Testis (tissue), 3 donors: ENCODE data around the gene DTHD1. TPM values are rescaled to one million over a fixed set of nuclear protein-coding genes. Genes with fewer than 3 reads are reported as not detected.

Experiments used
- DNase-seq: peaks from one replicate; pipeline ENCODE4 v3.0.0-alpha.2; 2019
- H3K27ac ChIP-seq, 2 donors: fragments of 200-600 bp; sonication (generic); one replicate each; pipeline ENCODE4 v1.5.1; 2019
- H3K27me3 ChIP-seq: fragments of 200-600 bp; sonication (generic); one replicate; pipeline ENCODE4 v1.5.1; 2019
- H3K36me3 ChIP-seq: fragments of 200-600 bp; sonication (generic); one replicate; pipeline ENCODE4 v1.5.1; 2017; ENCODE audit warnings: low read depth; ENCODE audit errors: missing control alignments
- H3K4me1 ChIP-seq: fragments of 200-600 bp; sonication (generic); one replicate; pipeline ENCODE4 v1.5.1; 2019
- H3K4me3 ChIP-seq, 2 donors: fragments of 200-600 bp; sonication (generic); one replicate each; pipeline ENCODE4 v1.5.1; 2017 to 2019
- H3K9me3 ChIP-seq: fragments of 200-600 bp; sonication (generic); one replicate; pipeline ENCODE4 v1.5.1; 2017
- POLR2A ChIP-seq: fragments of 450-650 bp; IDR thresholded peaks from one replicate; pipeline ENCODE4 v1.6.1; 2017; ENCODE audit warnings: antibody characterized with exemption, mild to moderate bottlenecking, moderate library complexity
- WGBS, 2 donors: methylation state at CpG; one replicate each; pipeline ENCODE4 v1.1.5; 2018; 5-methylcytosine and 5-hydroxymethylcytosine counted together
- intact Hi-C: fragments of 100-400 bp; cut with DNase I; formaldehyde crosslinking; loops from one replicate; pipeline ENCODE4 v1.15.1; 2023; ENCODE audit warnings: low total_unique reads
- polyA plus RNA-seq: library from polyadenylated mRNA; stranded (reverse); fragments of 350-450 nt; fragmentation: Illumina TruSeq; extraction: RNeasy Lipid Tissue Mini Kit (QIAGEN cat#74804); gene quantifications from one replicate; pipeline ENCODE4 v1.2.3, GENCODE V29; 2014; ENCODE audit warnings: low read depth, low replicate concordance; ENCODE audit not compliant: insufficient read depth
- total RNA-seq, 2 donors: library from RNA; depleted of rRNA; stranded (reverse); fragments of >200 nt; gene quantifications; one replicate each; pipeline ENCODE4 v1.2.3, GENCODE V29; 2016
- TF ChIP-seq, protein P1 (sequence below), 3 experiments: fragments of 450-650 bp in 2 of 3; fragments of 200-600 bp in 1 of 3; sonication (generic) in 1 of 3; IDR thresholded peaks; one replicate each; pipeline ENCODE4 v1.5.1; 2016 to 2019; ENCODE audit warnings: antibody characterized with exemption in 3 of 3, mild to moderate bottlenecking in 2 of 3, moderate library complexity in 1 of 3

DTHD1 gene
- total and polyA plus RNA-seq, 3 donors from 2014 or later = 1.0 to 5.8 (median 4.3) TPM

GRCh38 chr4:36337665-36338185 is 56.3 kb downstream of the DTHD1 start:
- Histone ChIP-seq H3K27me3 (no peaks in the 10 kb centered on the region), H3K27ac (no peak overlapping the region), H3K4me3 (no peak overlapping the region), H3K4me1 (no peaks in the 10 kb centered on the region), H3K36me3 (no peaks in the 10 kb centered on the region), H3K9me3 (no peaks in the 10 kb centered on the region)
- 12 to 30% methylated on average over 1 of the region's 1 CpG for WGBS, 2 donors
- no peak for DNase-seq
- intact Hi-C loops = no loop called here
- TF ChIP-seq, protein P1, sequence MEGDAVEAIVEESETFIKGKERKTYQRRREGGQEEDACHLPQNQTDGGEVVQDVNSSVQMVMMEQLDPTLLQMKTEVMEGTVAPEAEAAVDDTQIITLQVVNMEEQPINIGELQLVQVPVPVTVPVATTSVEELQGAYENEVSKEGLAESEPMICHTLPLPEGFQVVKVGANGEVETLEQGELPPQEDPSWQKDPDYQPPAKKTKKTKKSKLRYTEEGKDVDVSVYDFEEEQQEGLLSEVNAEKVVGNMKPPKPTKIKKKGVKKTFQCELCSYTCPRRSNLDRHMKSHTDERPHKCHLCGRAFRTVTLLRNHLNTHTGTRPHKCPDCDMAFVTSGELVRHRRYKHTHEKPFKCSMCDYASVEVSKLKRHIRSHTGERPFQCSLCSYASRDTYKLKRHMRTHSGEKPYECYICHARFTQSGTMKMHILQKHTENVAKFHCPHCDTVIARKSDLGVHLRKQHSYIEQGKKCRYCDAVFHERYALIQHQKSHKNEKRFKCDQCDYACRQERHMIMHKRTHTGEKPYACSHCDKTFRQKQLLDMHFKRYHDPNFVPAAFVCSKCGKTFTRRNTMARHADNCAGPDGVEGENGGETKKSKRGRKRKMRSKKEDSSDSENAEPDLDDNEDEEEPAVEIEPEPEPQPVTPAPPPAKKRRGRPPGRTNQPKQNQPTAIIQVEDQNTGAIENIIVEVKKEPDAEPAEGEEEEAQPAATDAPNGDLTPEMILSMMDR (IDR thresholded peaks at IDR 0.05) = no peak
- TF ChIP-seq POLR2A = no peak

DNA sequence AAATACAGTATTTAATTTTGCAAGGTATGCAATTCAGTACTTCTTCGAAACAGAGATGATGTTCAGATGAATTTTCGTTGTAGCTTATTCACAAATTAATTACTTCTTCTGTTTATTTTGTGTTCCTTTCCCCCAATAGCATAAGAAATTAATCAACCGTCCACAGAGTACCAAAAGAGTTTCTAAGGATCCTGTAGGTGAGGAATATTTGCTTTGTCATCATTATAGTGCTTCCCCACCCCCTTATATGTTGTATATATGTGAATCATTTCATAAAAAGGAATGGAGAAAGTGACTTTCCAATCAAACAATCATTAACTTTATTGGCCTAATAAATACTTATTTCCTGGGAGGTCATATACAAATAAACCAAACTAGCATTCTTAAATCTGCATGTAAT is 57.6 kb downstream of the DTHD1 start:
- Histone ChIP-seq H3K4me3 (no peak overlapping the region), H3K27me3 (no peaks in the 10 kb centered on the region), H3K9me3 (no peaks in the 10 kb centered on the region), H3K27ac (no peak overlapping the region), H3K36me3 (no peaks in the 10 kb centered on the region), H3K4me1 (no peaks in the 10 kb centered on the region)
- DNase-seq = no peak
- TF ChIP-seq POLR2A = no peak
- intact Hi-C loops = no loop called here
- WGBS, 2 donors = 60 to 89% methylated on average over 3 of the region's 3 CpGs

- no peak overlapping the region for H3K4me3 ChIP-seq
- no peaks in the 10 kb centered on the region for H3K36me3 ChIP-seq
- DNase-seq = no peak
- no peaks in the 10 kb centered on the region for H3K9me3 ChIP-seq
- H3K27me3 ChIP-seq = no peaks in the 10 kb centered on the region
- WGBS, 2 donors = 91 to 93% methylated on average over 6 of the region's 6 CpGs
- no peaks in the 10 kb centered on the region for H3K4me1 ChIP-seq
- intact Hi-C loops = no loop called here
- no peak overlapping the region for H3K27ac ChIP-seq
- TF ChIP-seq, protein P1 (IDR thresholded peaks at IDR 0.05) = no peak
- TF ChIP-seq POLR2A = no peak
Observed at GRCh38 chr4:36341936-36342335, 60.5 kb downstream of the DTHD1 start.

GRCh38 chr4:36343501-36344175 is 62.2 kb downstream of the DTHD1 start:
- H3K4me1 ChIP-seq = no peaks in the 10 kb centered on the region
- no peaks in the 10 kb centered on the region for H3K9me3 ChIP-seq
- no peak overlapping the region for H3K4me3 ChIP-seq
- H3K27me3 ChIP-seq = no peaks in the 10 kb centered on the region
- H3K36me3 ChIP-seq = no peaks in the 10 kb centered on the region
- TF ChIP-seq, protein P1 (IDR thresholded peaks at IDR 0.05) = no peak
- TF ChIP-seq POLR2A = no peak
- intact Hi-C loops = no loop called here
- no peak for DNase-seq
- no peak overlapping the region for H3K27ac ChIP-seq
- WGBS, 2 donors = 56 to 80% methylated on average over 12 of the region's 12 CpGs

DNA sequence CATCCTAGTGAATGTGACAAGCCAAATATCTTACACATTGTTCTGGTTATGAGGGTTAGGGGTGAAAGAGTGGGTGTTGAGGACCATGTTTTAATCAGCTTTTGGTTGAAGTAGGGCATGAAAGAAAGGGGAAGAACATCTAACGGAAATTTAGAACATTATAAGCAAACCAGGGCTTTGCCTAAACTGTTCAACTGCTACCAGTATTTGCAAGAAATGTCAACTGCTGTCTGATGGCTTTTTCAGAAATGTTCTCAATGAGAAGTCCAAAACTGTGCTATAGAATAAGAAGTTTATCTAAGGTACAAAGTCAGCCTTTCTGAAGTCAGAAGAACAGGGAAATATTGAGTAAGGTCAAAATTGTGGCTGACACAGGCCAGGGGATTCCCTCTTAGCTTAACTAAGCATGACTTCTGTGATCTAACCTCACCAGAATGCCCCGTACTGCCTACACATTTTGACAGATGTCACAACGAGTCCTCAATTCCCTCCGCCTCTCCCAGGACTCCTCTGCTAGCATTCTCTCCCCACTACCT is 67.1 kb downstream of the DTHD1 start:
- no peaks in the 10 kb centered on the region for H3K4me1 ChIP-seq
- no peak overlapping the region for H3K4me3 ChIP-seq
- WGBS, 2 donors = 82 to 83% methylated on average over 4 of the region's 4 CpGs
- TF ChIP-seq POLR2A = no peak
- intact Hi-C loops = no loop called here
- H3K27ac ChIP-seq = no peak overlapping the region
- no peak for DNase-seq
- no peaks in the 10 kb centered on the region for H3K27me3 ChIP-seq
- H3K9me3 ChIP-seq = no peaks in the 10 kb centered on the region
- no peaks in the 10 kb centered on the region for H3K36me3 ChIP-seq
